ENCODE data around the gene ZGPAT. TPM values are rescaled to one million over a fixed set of nuclear protein-coding genes. Genes with fewer than 3 reads are reported as not detected.

Gene ZGPAT
- total RNA-seq, 2 donors from 2014 or later = 31.4 to 32.4 TPM

Other genes with a start within 250 kb of the ZGPAT start
- gene KCNQ2, start 235.4 kb upstream of the ZGPAT start, total RNA-seq = under 1 TPM; 0.21 to 0.28 TPM
- gene EEF1A2, start 209.0 kb upstream of the ZGPAT start, total RNA-seq = 1 to 10 TPM; 1.3 to 1.8 TPM
- gene PPDPF, start 187.3 kb upstream of the ZGPAT start, total RNA-seq = 100 to 1,000 TPM; 554 to 564 TPM
- gene PTK6, start 170.7 kb upstream of the ZGPAT start, total RNA-seq = 100 to 1,000 TPM in 1 of 2 donors, 10 to 100 TPM in 1; 85.7 to 117 TPM
- 1 to 10 TPM; 2.4 to 4.6 TPM for gene SRMS, start 160.3 kb upstream of the ZGPAT start, total RNA-seq
- under 1 TPM in 1 of 2 donors, not detected in 1; 0.42 TPM for gene FNDC11, start 153.9 kb upstream of the ZGPAT start, total RNA-seq
- gene HELZ2, start 133.8 kb upstream of the ZGPAT start, total RNA-seq = 10 to 100 TPM; 39.2 to 43.0 TPM
- gene GMEB2, start 80.9 kb upstream of the ZGPAT start, total RNA-seq = 10 to 100 TPM in 1 of 2 donors, 1 to 10 TPM in 1; 9.7 to 11.6 TPM
- 1 to 10 TPM; 2.9 to 5.5 TPM for gene STMN3, start 54.6 kb upstream of the ZGPAT start, total RNA-seq
- gene RTEL1, start 49.7 kb upstream of the ZGPAT start, total RNA-seq = 10 to 100 TPM; 16.9 to 34.6 TPM
- 1 to 10 TPM in 1 of 2 donors, not detected in 1; 8.9 TPM for gene TNFRSF6B, start 11.4 kb upstream of the ZGPAT start, total RNA-seq
- 10 to 100 TPM; 52.2 to 69.5 TPM for gene ARFRP1, start 63 bp upstream of the ZGPAT start, total RNA-seq
- 10 to 100 TPM; 11.1 to 13.4 TPM for gene LIME1, start 28.6 kb downstream of the ZGPAT start, total RNA-seq
- 10 to 100 TPM; 41.2 to 48.0 TPM for gene SLC2A4RG, start 31.7 kb downstream of the ZGPAT start, total RNA-seq
- 1 to 10 TPM; 3.0 to 5.6 TPM for gene ZBTB46, start 123.2 kb downstream of the ZGPAT start, total RNA-seq
- gene ABHD16B, start 153.5 kb downstream of the ZGPAT start, total RNA-seq = not detected
- gene TPD52L2, start 157.2 kb downstream of the ZGPAT start, total RNA-seq = 10 to 100 TPM; 49.5 to 58.5 TPM
- gene DNAJC5, start 187.1 kb downstream of the ZGPAT start, total RNA-seq = 10 to 100 TPM; 55.3 to 79.4 TPM
- 10 to 100 TPM; 41.7 to 44.8 TPM for gene UCKL1, start 248.4 kb downstream of the ZGPAT start, total RNA-seq